Nephron (organoid): Measurements from ENCODE around the gene CKB.
A peak's percentile ranks its signal among the peaks of the same experiment; 100 is the strongest.

Source experiments
- H3K27ac Mint-ChIP-seq, 3 experiments: 2 replicates each; pipeline ENCODE4 v1.8.0; 2020; ENCODE audit warnings: mixed read lengths in 3 of 3, mild to moderate bottlenecking in 2 of 3, moderate library complexity in 1 of 3
- H3K27me3 Mint-ChIP-seq: 2 replicates; pipeline ENCODE4 v1.8.0; 2021; ENCODE audit warnings: low read depth, mild to moderate bottlenecking, moderate library complexity, mixed read lengths
- H3K36me3 Mint-ChIP-seq: 2 replicates; pipeline ENCODE4 v1.8.0; 2020; ENCODE audit warnings: low read depth, mixed read lengths
- H3K4me1 Mint-ChIP-seq: 2 replicates; pipeline ENCODE4 v1.8.0; 2020; ENCODE audit warnings: mixed read lengths
- H3K4me3 Mint-ChIP-seq, 3 experiments: 2 replicates each; pipeline ENCODE4 v1.8.0; 2020; ENCODE audit warnings: mild to moderate bottlenecking in 3 of 3, mixed read lengths in 3 of 3, moderate library complexity in 2 of 3
- H3K9me3 Mint-ChIP-seq: 2 replicates; pipeline ENCODE4 v1.8.0; 2020; ENCODE audit warnings: mixed read lengths
- CTCF ChIP-seq, 3 experiments: fragments of 200-600 bp; sonication (generic); IDR thresholded peaks; one replicate each; pipeline ENCODE4 v1.5.0; 2021; ENCODE audit warnings: antibody characterized with exemption in 3 of 3; ENCODE audit not compliant: unreplicated experiment in 3 of 3

CKB gene

GRCh38 chr14:103551338-103551762 lies 28.7 kb upstream of the CKB start:
- H3K4me3 Mint-ChIP-seq, result peak overlapping the region in 1 of 3 experiments; percentile 27
- H3K9me3 Mint-ChIP-seq, result no peaks in the 10 kb centered on the region
- peaks cover 3% of the 10 kb centered on the region for H3K27me3 Mint-ChIP-seq
- H3K4me1 Mint-ChIP-seq, result peaks cover 29% of the 10 kb centered on the region
- peak overlapping the region; percentile 49 to 76 (median 67) for H3K27ac Mint-ChIP-seq
- TF ChIP-seq CTCF (IDR thresholded peaks at IDR 0.05; ENCODE audit: unreplicated experiment in 3 of 3), result no peak
- H3K36me3 Mint-ChIP-seq, result no peaks in the 10 kb centered on the region

DNA sequence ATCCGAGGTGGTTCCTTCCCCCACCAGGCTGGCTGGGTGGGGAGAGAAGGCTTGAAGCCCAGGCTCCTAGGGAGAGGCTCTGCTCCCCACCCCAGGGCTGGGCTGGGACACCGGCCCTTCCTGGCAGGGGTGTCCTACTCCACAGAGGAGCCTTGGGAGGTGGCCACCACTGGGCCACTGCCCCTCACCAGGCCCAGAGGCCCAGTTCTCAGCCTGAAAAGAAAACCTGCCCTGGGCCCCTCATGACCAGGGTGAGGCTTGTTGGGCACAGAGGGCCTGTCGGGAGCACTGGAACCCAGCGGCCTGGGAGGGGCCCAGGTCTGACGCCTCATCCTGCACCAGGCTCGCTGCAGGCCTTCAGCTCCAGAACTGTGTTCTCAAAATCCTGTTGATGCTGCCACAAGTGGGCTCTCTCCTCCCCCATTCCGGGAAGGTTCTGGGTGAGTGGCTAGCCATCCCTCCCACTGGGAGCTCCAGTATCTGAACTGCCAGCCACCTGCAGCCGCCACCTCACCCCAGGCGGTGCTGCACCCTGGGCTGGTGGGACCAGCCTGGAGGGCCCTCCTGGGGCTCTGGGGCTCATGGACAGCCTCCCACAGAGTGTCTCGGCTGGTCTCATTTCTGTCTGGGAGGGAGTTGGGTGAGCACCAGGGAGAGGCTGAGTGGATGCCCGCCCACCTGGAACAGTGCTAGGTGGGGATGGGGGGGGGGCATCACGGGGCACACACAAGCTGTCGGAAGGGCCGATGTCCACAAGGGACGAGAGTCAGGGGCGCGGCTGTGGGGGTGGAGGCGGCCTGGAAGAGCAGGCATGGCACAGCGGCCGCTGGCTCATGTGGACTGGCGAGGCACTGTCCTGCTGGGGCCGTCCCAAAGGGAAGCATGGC lies 28.1 kb upstream of the CKB start:
- H3K4me1 Mint-ChIP-seq, result peaks cover 28% of the 10 kb centered on the region
- peak overlapping the region in 2 of 3 experiments; percentile 46 to 76 for H3K27ac Mint-ChIP-seq
- H3K4me3 Mint-ChIP-seq, result no peak overlapping the region
- no peak for TF ChIP-seq CTCF (IDR thresholded peaks at IDR 0.05; ENCODE audit: unreplicated experiment in 3 of 3)
- no peaks in the 10 kb centered on the region for H3K36me3 Mint-ChIP-seq
- H3K27me3 Mint-ChIP-seq, result peaks cover 3% of the 10 kb centered on the region
- no peaks in the 10 kb centered on the region for H3K9me3 Mint-ChIP-seq

DNA sequence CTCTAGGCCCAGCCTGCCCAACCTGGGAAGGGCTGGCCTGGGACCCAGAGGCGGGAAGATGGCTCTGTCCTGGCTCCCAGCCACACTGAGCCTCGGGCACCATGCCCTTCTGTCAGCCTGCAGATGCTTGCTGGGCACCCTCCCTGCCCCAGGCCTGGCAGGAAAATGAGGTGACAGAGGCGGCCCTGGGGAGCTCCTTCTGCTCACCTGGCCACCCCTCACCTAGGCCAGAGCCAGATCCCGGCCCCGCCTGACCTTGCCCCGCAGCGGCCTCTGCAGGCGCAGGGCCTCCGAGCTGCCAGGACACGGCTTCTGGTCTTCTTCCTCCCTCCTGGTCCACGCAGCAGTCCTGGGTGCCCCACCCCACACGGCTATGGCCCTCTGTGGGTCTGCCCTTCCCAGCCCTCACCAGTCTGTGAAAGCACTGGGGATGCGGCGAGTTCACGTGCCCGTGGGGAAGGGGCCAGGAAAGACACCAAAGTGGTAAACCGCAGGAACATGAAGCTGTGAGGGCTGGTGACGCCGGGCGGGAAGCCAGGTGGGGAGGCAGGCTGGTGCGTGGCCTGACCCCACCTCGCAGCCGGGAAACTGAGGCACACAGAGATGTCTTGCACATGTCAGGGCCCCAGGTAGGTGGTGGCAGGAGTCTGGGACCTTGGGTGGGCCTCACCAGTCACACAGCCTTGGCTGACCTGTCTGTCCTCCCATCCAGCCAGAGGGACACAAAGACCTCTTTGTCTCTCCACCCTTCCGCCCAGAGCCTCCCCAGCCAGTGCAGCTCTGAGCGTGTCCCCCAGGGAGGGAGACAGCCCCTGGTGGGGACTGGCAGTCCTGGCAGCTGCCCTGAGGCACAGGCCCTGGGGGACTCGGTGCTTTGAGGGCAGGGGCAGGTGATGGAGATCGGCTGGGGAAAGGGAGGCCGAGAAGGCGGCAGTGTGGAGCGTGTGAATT lies 27.0 kb upstream of the CKB start:
- Mint-ChIP-seq H3K4me3 (no peak overlapping the region), H3K4me1 (peaks cover 19% of the 10 kb centered on the region), H3K36me3 (no peaks in the 10 kb centered on the region), H3K27me3 (peaks cover 3% of the 10 kb centered on the region), H3K9me3 (no peaks in the 10 kb centered on the region), H3K27ac (peak overlapping the region in 2 of 3 experiments; percentile 46 to 76)
- no peak for TF ChIP-seq CTCF (IDR thresholded peaks at IDR 0.05; ENCODE audit: unreplicated experiment in 3 of 3)

- H3K36me3 Mint-ChIP-seq, result no peaks in the 10 kb centered on the region
- H3K27me3 Mint-ChIP-seq, result no peaks in the 10 kb centered on the region
- no peak overlapping the region for H3K4me3 Mint-ChIP-seq
- TF ChIP-seq CTCF (IDR thresholded peaks at IDR 0.05; ENCODE audit: unreplicated experiment in 3 of 3), result no peak
- H3K27ac Mint-ChIP-seq, result no peak overlapping the region
- no peaks in the 10 kb centered on the region for H3K9me3 Mint-ChIP-seq
- H3K4me1 Mint-ChIP-seq, result peaks cover 22% of the 10 kb centered on the region
Measured at GRCh38 chr14:103548463-103549351, 26.1 kb upstream of the CKB start.

GRCh38 chr14:103547941-103548462 lies 25.4 kb upstream of the CKB start:
- no peak overlapping the region for H3K4me3 Mint-ChIP-seq
- no peaks in the 10 kb centered on the region for H3K27me3 Mint-ChIP-seq
- H3K9me3 Mint-ChIP-seq, result no peaks in the 10 kb centered on the region
- H3K27ac Mint-ChIP-seq, result no peak overlapping the region
- peaks cover 19% of the 10 kb centered on the region for H3K4me1 Mint-ChIP-seq
- H3K36me3 Mint-ChIP-seq, result no peaks in the 10 kb centered on the region
- TF ChIP-seq CTCF (IDR thresholded peaks at IDR 0.05; ENCODE audit: unreplicated experiment in 3 of 3), result no peak
